K562 (cell line): ENCODE measurements around the gene RRBP1. TPM values are rescaled to one million over a fixed set of nuclear protein-coding genes. Genes with fewer than 3 reads are reported as not detected.
A peak's percentile ranks its signal among the peaks of the same experiment; 100 is the strongest.

Experiments used
- ATAC-seq: fragments of 200-7000 bp; cut with Tn5 transposase; 3 replicates; pipeline ENCODE4 v1.9.1; 2020; ENCODE audit warnings: moderate library complexity
- BruUV-seq: library from RNA; stranded (reverse); fragments of 400-500 nt; replicated peaks from 2 replicates; lab custom pipeline; 2021; lab: Mats Ljungman, UMichigan
- CTCF ChIA-PET: fragments of 300-600 bp; formaldehyde crosslinking; extraction: SDS; loops from one replicate; lab custom pipeline; 2021; ENCODE audit warnings: low intra/inter-chr PET ratio; lab: Yijun Ruan, JAX
- POLR2A ChIA-PET: fragments of 300-600, 350-650 bp; sonication (Branson Sonifier 250); formaldehyde crosslinking; extraction: SDS; loops from one replicate; lab custom pipeline; 2021; ENCODE audit warnings: antibody characterized with exemption, inconsistent platforms; lab: Yijun Ruan, JAX
- DNase-seq, 4 experiments: peaks; one replicate each; pipeline versions ENCODE4 v3.0.0 to v3.0.0-alpha.2; 2011 to 2018; ENCODE audit warnings: low spot score in 3 of 4, mixed read lengths in 3 of 4; ENCODE audit errors: extremely low read depth in 1 of 4
- FAIRE-seq: peaks from 2 replicates; lab custom pipeline; 2011; peaks lifted over from hg19 to GRCh38; lab: Jason Lieb, UNC
- H2AFZ ChIP-seq: 2 replicates; pipeline ENCODE4 v1.6.0; 2011; ENCODE audit warnings: low read depth, low read length, control low read depth, inconsistent platforms
- H3K27ac ChIP-seq: fragments of 200-600 bp; 3 replicates; pipeline ENCODE4 v1.8.0; 2011; ENCODE audit warnings: low read depth, mild to moderate bottlenecking, control low read depth, inconsistent platforms, low read length, moderate library complexity, mixed read lengths; ENCODE audit errors: extremely low read depth
- H3K27me3 ChIP-seq, 2 experiments: fragments of 300-600 bp in 1 of 2; 2 replicates in 1 of 2; 3 replicates in 1 of 2; pipeline versions ENCODE4 v1.6.0 to v1.8.0; 2011; ENCODE audit warnings: inconsistent platforms in 2 of 2, low read length in 2 of 2, mild to moderate bottlenecking in 1 of 2, mixed read lengths in 1 of 2, moderate library complexity in 1 of 2; ENCODE audit not compliant: control insufficient read depth in 2 of 2, insufficient read depth in 2 of 2
- H3K36me3 ChIP-seq: fragments of 300-600 bp; 3 replicates; pipeline ENCODE4 v1.8.0; 2011; ENCODE audit warnings: mild to moderate bottlenecking, low read length, inconsistent platforms; ENCODE audit not compliant: control insufficient read depth, insufficient read depth
- H3K4me1 ChIP-seq, 2 experiments: fragments of 200-600 bp in 1 of 2; replicated peaks in 1 of 2; 2 replicates in 1 of 2; 3 replicates in 1 of 2; pipeline versions ENCODE4 v1.5.1 to v1.8.0; 2011; ENCODE audit warnings: inconsistent platforms in 2 of 2, low read length in 2 of 2, mild to moderate bottlenecking in 1 of 2, mixed read lengths in 1 of 2, moderate library complexity in 1 of 2; ENCODE audit not compliant: control insufficient read depth in 2 of 2, insufficient read depth in 2 of 2
- H3K4me2 ChIP-seq: 2 replicates; pipeline ENCODE4 v1.6.1; 2011; ENCODE audit warnings: low read length, control low read depth, inconsistent platforms, mixed read lengths; ENCODE audit not compliant: insufficient read depth
- H3K4me3 ChIP-seq: fragments of 200-600 bp; sonication (generic), shearing (Covaris generic); 2 replicates; pipeline ENCODE4 v1.5.1; 2016; ENCODE audit warnings: control low read depth, inconsistent platforms
- H3K79me2 ChIP-seq: fragments of 200-600 bp; 3 replicates; pipeline ENCODE4 v1.8.0; 2011; ENCODE audit warnings: low read length, inconsistent platforms; ENCODE audit not compliant: control insufficient read depth, insufficient read depth
- H3K9ac ChIP-seq, 2 experiments: 2 replicates each; pipeline versions ENCODE4 v1.6.0 to v1.6.1; 2011; ENCODE audit warnings: low read depth in 2 of 2, low read length in 2 of 2, control low read depth in 1 of 2, inconsistent platforms in 1 of 2, mild to moderate bottlenecking in 1 of 2, mixed read lengths in 1 of 2; ENCODE audit not compliant: insufficient read depth in 1 of 2
- H3K9me1 ChIP-seq: one replicate; pipeline ENCODE4 v1.6.0; 2011; ENCODE audit warnings: inconsistent platforms, mild to moderate bottlenecking, low read length, moderate library complexity; ENCODE audit not compliant: control insufficient read depth, insufficient read depth
- H3K9me3 ChIP-seq: replicated peaks from 2 replicates; pipeline ENCODE4 v1.5.1; 2011; ENCODE audit warnings: low read depth, low read length, inconsistent platforms; ENCODE audit not compliant: control insufficient read depth, insufficient read depth
- H4K20me1 ChIP-seq: replicated peaks from 2 replicates; pipeline ENCODE4 v1.6.1; 2011; ENCODE audit warnings: low read length, inconsistent platforms, mixed read lengths; ENCODE audit not compliant: control insufficient read depth, insufficient read depth
- KDM5B ChIP-seq: fragments of 200-600 bp; sonication (generic); IDR thresholded peaks from 2 replicates; pipeline ENCODE4 v1.6.1; 2012; ENCODE audit warnings: low read depth, mild to moderate bottlenecking, moderate library complexity, low read length, control low read depth, inconsistent platforms; ENCODE audit not compliant: insufficient replicate concordance
- MAFG ChIP-seq: fragments of 450-650 bp; conservative IDR thresholded peaks from 2 replicates; pipeline ENCODE4 v1.6.1; 2016; ENCODE audit warnings: missing genetic modification characterization, missing compliant biosample characterization
- NFE2 ChIP-seq: IDR thresholded peaks from 2 replicates; pipeline ENCODE4 v1.6.1; 2014; ENCODE audit warnings: antibody characterized with exemption, low read depth
- STAT5A ChIP-seq: IDR thresholded peaks from 2 replicates; pipeline ENCODE4 v1.6.1; 2012; ENCODE audit warnings: low read length, inconsistent platforms, borderline replicate concordance
- ZKSCAN3 ChIP-seq: fragments of 250-450 bp; sonication (Bioruptor Pico); IDR thresholded peaks from 2 replicates; pipeline ENCODE4 v1.4.0; 2020
- ZNF24 ChIP-seq: fragments of 450-650 bp; IDR thresholded peaks from 2 replicates; pipeline ENCODE4 v1.6.1; 2016
- ZNF253 ChIP-seq: fragments of 250-450 bp; sonication (Bioruptor Pico); conservative IDR thresholded peaks from 2 replicates; pipeline ENCODE4 v1.6.1; 2021; ENCODE audit warnings: mild to moderate bottlenecking
- ZNF316 ChIP-seq: fragments of 450-650 bp; IDR thresholded peaks from 2 replicates; pipeline ENCODE4 v1.6.1; 2016
- ZNF431 ChIP-seq: sonication (generic); formaldehyde crosslinking; IDR thresholded peaks from 2 replicates; pipeline ENCODE4 v1.8.0; 2022; ENCODE audit warnings: mild to moderate bottlenecking, missing genetic modification reagents
- WGBS: fragments of 100-300 bp; shearing (Covaris generic); methylation state at CpG from one replicate; pipeline ENCODE4 v1.1.6; 2016; ENCODE audit warnings: low coverage, mixed read lengths; ENCODE audit not compliant: insufficient coverage; ENCODE audit errors: missing lambda C conversion rate; 5-methylcytosine and 5-hydroxymethylcytosine counted together
- in situ Hi-C: fragments of 300-500 bp; cut with MboI; formaldehyde crosslinking; loops from 4 replicates; pipeline ENCODE4 v1.15.0; 2018; ENCODE audit warnings: inconsistent platforms, mixed read lengths
- intact Hi-C: fragments of 100-400 bp; cut with micrococcal nuclease; formaldehyde crosslinking; loops from 2 replicates; pipeline ENCODE4 v1.14.2; 2022
- polyA plus RNA-seq, 8 experiments: library from polyadenylated mRNA; depleted of rRNA in 4 of 8; stranded (reverse) in 5 of 8; unstranded in 3 of 8; fragments of >200 nt; fragmentation: Nextera tagmentation in 2 of 8; fragmentation: Illumina TruSeq in 1 of 8; extraction: Ambion mirVana in 2 of 8; extraction: Trizol in 1 of 8; gene quantifications; 2 replicates each; pipeline versions ENCODE4 v1.2.1 to v1.2.3, GENCODE V29; 2011 to 2014; ENCODE audit warnings: inconsistent platforms in 1 of 8, missing spikeins in 1 of 8
- total RNA-seq, 7 experiments: library from RNA; depleted of rRNA in 6 of 7; stranded (reverse); fragments of >200 nt in 6 of 7; fragmentation: Illumina TruSeq in 2 of 7; extraction: Trizol in 2 of 7; gene quantifications; 2 replicates each; pipeline versions ENCODE4 v1.2.1 to v1.2.3, GENCODE V29; 2011 to 2021; ENCODE audit warnings: low replicate concordance in 1 of 7

RRBP1 gene
- total and polyA plus RNA-seq, 9 of the 15 experiments (the other 6 are each of a cell fraction or from before 2014, with no cell fraction given): 0.84 to 32.0 (median 17.6) TPM

- Histone ChIP-seq H3K36me3 (peaks cover 13% of the 10 kb centered on the region; the same call in 2 of the 3 replicates), H3K9ac (no peak overlapping the region), H4K20me1 (no peaks in the 10 kb centered on the region), H3K9me1 (no peaks in the 10 kb centered on the region), H3K4me2 (no peak overlapping the region), H2AFZ (no peak overlapping the region), H3K4me1 (no peaks in the 10 kb centered on the region; a peak in 1 of 5 replicates)
- no peak for FAIRE-seq
- ChIA-PET POLR2A (no interaction called here), CTCF (no interaction called here)
- no peak for ATAC-seq
- DNase-seq: no peak
- in situ Hi-C loops: no loop called here
- WGBS: 55% methylated on average over 4 of the region's 4 CpGs
- TF ChIP-seq ZKSCAN3 (no peak), ZNF24 (no peak), ZNF431 (CRISPR knock-in tag) (no peak)
- TF ChIP-seq, all 486 proteins: peak for 0
- Histone ChIP-seq H3K9me3 (no peaks in the 10 kb centered on the region), H3K27ac (no peak overlapping the region), H3K79me2 (peaks cover 26% of the 10 kb centered on the region; the same call in 2 of the 3 replicates), H3K27me3 (no peaks in the 10 kb centered on the region), H3K4me3 (no peak overlapping the region)
- intact Hi-C loops: no loop called here
- BruUV-seq: no TSS peak
Observed at GRCh38 chr20:17671565-17671964, 10.5 kb downstream of the RRBP1 start.

- Histone ChIP-seq H3K4me3 (no peak overlapping the region), H3K4me2 (no peak overlapping the region), H3K4me1 (no peaks in the 10 kb centered on the region; a peak in 1 of 5 replicates), H3K27ac (no peak overlapping the region), H3K79me2 (peaks cover 21% of the 10 kb centered on the region; the same call in 2 of the 3 replicates), H4K20me1 (no peaks in the 10 kb centered on the region), H3K9ac (no peak overlapping the region), H3K36me3 (peaks cover 13% of the 10 kb centered on the region; the same call in 2 of the 3 replicates), H3K9me1 (no peaks in the 10 kb centered on the region), H3K9me3 (no peaks in the 10 kb centered on the region), H3K27me3 (no peaks in the 10 kb centered on the region), H2AFZ (no peak overlapping the region)
- 0 out of 2 replicates have a peak, but pooled peaks have one; percentile 21 for TF ChIP-seq NFE2
- no peak for TF ChIP-seq KDM5B
- 0 out of 2 replicates have a peak, but pooled peaks have one; percentile 24 for TF ChIP-seq MAFG (tag)
- no peak for TF ChIP-seq ZNF253
- TF ChIP-seq STAT5A: no peak
- TF ChIP-seq ZNF316: peak; percentile 12; the same call in 1 of the 2 replicates
- POLR2A ChIA-PET: no interaction called here
- intact Hi-C loops: no loop called here
- DNase-seq (no peak), FAIRE-seq (no peak), ATAC-seq (no peak)
- BruUV-seq: no TSS peak
- CTCF ChIA-PET: no interaction called here
- in situ Hi-C loops: no loop called here
- 85% methylated on average over 1 of the region's 1 CpG for WGBS
Observed at GRCh38 chr20:17671011-17671410, 11.0 kb downstream of the RRBP1 start.
